Measurements from ENCODE around the gene GPR108. TPM values are rescaled to one million over a fixed set of nuclear protein-coding genes. Genes with fewer than 3 reads are reported as not detected.
A peak's percentile ranks its signal among the peaks of the same experiment; 100 is the strongest.

GPR108 gene
- total and polyA plus RNA-seq, 2 of the 8 experiments (the other 6 are each of a cell fraction or from before 2014, with no cell fraction given), result 34.9 to 46.0 TPM

- FAIRE-seq (no peak), DNase-seq (ENCODE audit: low read depth in 1 of 2, low spot score in 2 of 2) (no peak)
- Histone ChIP-seq H3K4me1 (replicated peaks in 1 of 4; ENCODE audit: control insufficient read depth in 3 of 4, insufficient read depth in 4 of 4, low read length in 3 of 4) (peaks cover 0 to 13% (median 6%) of the 10 kb centered on the region in 4 experiments; a peak in 5 of 7 replicates), H3K36me3 (ENCODE audit: control insufficient read depth in 2 of 4, insufficient read depth in 4 of 4, low read length in 3 of 4) (peaks cover 0 to 5% (median 0%) of the 10 kb centered on the region in 4 experiments; a peak in 1 of 8 replicates), H4K20me1 (replicated peaks in 1 of 2; ENCODE audit: control insufficient read depth in 1 of 2, insufficient read depth in 2 of 2, low read length in 2 of 2) (peaks cover 0 to 8% of the 10 kb centered on the region in 2 experiments), H3K79me1 (ENCODE audit: low read depth, low read length) (no peaks in the 10 kb centered on the region), H3K9me3 (ENCODE audit: insufficient read depth in 2 of 2, low read depth in 1 of 2, low read length in 1 of 2) (no peaks in the 10 kb centered on the region), H2AFZ (ENCODE audit: low read length) (no peak overlapping the region), H3K4me3 (ENCODE audit: extremely low read depth in 1 of 4, insufficient read depth in 2 of 4, low read depth in 3 of 4, low read length in 4 of 4) (no peak overlapping the region), H2AK5ac (ENCODE audit: low read depth, low read length) (no peak overlapping the region), H3K23ac (ENCODE audit: insufficient read length) (no peak overlapping the region), H3K14ac (ENCODE audit: insufficient read length) (no peak overlapping the region), H3K4me2 (ENCODE audit: insufficient read depth in 1 of 2, low read depth in 2 of 2, low read length in 2 of 2) (no peak overlapping the region), H2BK120ac (replicated peaks; ENCODE audit: low read depth, low read length) (no peak overlapping the region), H3K4ac (replicated peaks; ENCODE audit: insufficient read length, low read depth, low read length) (no peak overlapping the region), H4K91ac (replicated peaks; ENCODE audit: insufficient read length, low read length) (no peak overlapping the region), H2BK12ac (ENCODE audit: low read depth, low read length) (no peak overlapping the region), H4K5ac (ENCODE audit: insufficient read length, low read depth, low read length) (no peak overlapping the region), H3K56ac (replicated peaks; ENCODE audit: insufficient read length, low read depth, low read length) (no peak overlapping the region), H2BK5ac (ENCODE audit: low read depth, low read length) (peak overlapping the region; percentile 35; the same call in 1 of the 2 replicates), H3K27ac (ENCODE audit: low read depth, low read length) (no peak overlapping the region), H3K27me3 (replicated peaks in 1 of 4; ENCODE audit: control insufficient read depth in 3 of 4, extremely low read depth in 1 of 4, insufficient read depth in 3 of 4, low read length in 3 of 4) (no peaks in the 10 kb centered on the region), H3K23me2 (ENCODE audit: low read depth, low read length) (no peaks in the 10 kb centered on the region), H2BK15ac (ENCODE audit: low read length) (no peak overlapping the region), H3K9ac (replicated peaks in 1 of 4; ENCODE audit: extremely low read depth in 1 of 4, low read depth in 3 of 4, low read length in 3 of 4) (no peak overlapping the region), H3K18ac (ENCODE audit: extremely low read depth, low read length) (no peak overlapping the region; the same call in 1 of the 2 replicates), H3K79me2 (ENCODE audit: control insufficient read depth in 1 of 2, insufficient read depth in 2 of 2, low read length in 2 of 2) (no peaks in the 10 kb centered on the region), H4K8ac (ENCODE audit: extremely low read depth, insufficient read depth, low read length) (no peak overlapping the region), H2BK20ac (ENCODE audit: low read length) (no peak overlapping the region)
- WGBS, 2 experiments (ENCODE audit: extremely low coverage in 1 of 2, insufficient coverage in 1 of 2, insufficient read length in 1 of 2, insufficient replicate concordance in 2 of 2, low coverage in 1 of 2, low lambda C conversion rate in 2 of 2, missing lambda C conversion rate in 1 of 2), result 95% methylated on average over 8 of the region's 8 CpGs; no CpG with 5 or more reads in 1 of the 2 experiments
- TF ChIP-seq ZNF274 (IDR thresholded peaks at IDR 0.05; ENCODE audit: borderline replicate concordance, extremely low read depth, low read length) (no peak), BRCA1 (IDR thresholded peaks at IDR 0.05; ENCODE audit: low read depth, low read length) (no peak), FOSL1 (IDR thresholded peaks at IDR 0.05; ENCODE audit: insufficient read depth, low read depth, low read length) (no peak), KDM5A (IDR thresholded peaks at IDR 0.05; ENCODE audit: low read length) (no peak), JUND (IDR thresholded peaks at IDR 0.05; ENCODE audit: low read length) (no peak), EZH2 (IDR thresholded peaks at IDR 0.05; ENCODE audit: low read depth, low read length, severe bottlenecking) (no peak), TBP (IDR thresholded peaks at IDR 0.05; ENCODE audit: low read depth, low read length) (no peak), SP2 (IDR thresholded peaks at IDR 0.05; ENCODE audit: low read length) (no peak), KDM4A (IDR thresholded peaks at IDR 0.05; ENCODE audit: low read depth, low read length, severe bottlenecking) (no peak), SRF (IDR thresholded peaks at IDR 0.05; ENCODE audit: low read depth, low read length) (no peak), SIRT6 (IDR thresholded peaks at IDR 0.05; ENCODE audit: low read length) (no peak), CHD2 (IDR thresholded peaks at IDR 0.05; ENCODE audit: low read length) (no peak), TAF7 (optimal IDR thresholded peaks at IDR 0.05; ENCODE audit: borderline replicate concordance, low read depth, low read length) (no peak)
- POLR2A ChIA-PET (ENCODE audit: partially characterized antibody), result interaction anchor here (1.1 to 2.1 kb wide), 3 partner anchors 8 to 25 kb away, joined by 3 to 5 read pairs (median 3); partner anchors contain the start of gene GPR108
- CTCF ChIA-PET (ENCODE audit: partially characterized antibody), result interaction anchor here (0.7 to 2.2 kb wide), 5 partner anchors 40 to 247 kb away, joined by 3 to 5 read pairs (median 3); partner anchors contain the start of genes DENND1C and TNFSF9
These were observed 9.0 kb downstream of the GPR108 start for GRCh38 chr19:6728346-6728745.
